Natural killer cell (primary cell): ENCODE measurements around the gene NIPAL4. TPM values are rescaled to one million over a fixed set of nuclear protein-coding genes. Genes with fewer than 3 reads are reported as not detected.
A peak's percentile ranks its signal among the peaks of the same experiment; 100 is the strongest.

ENCODE experiments used
- ATAC-seq, 3 donors: fragments of 150-1000 bp in 2 of 3; fragments of 200-7000 bp in 1 of 3; cut with Tn5 transposase; 1 replicate in 1 of 3; 2 replicates in 2 of 3; pipeline ENCODE4 v1.10.0; 2021; ENCODE audit warnings: mild to moderate bottlenecking in 2 of 3, moderate library complexity in 2 of 3
- DNase-seq, 2 donors: peaks; one replicate each; pipeline versions ENCODE4 v3.0.0 to v3.0.0-alpha.2; 2013 to 2021; ENCODE audit warnings: mixed read lengths in 1 of 2
- H3K27ac ChIP-seq: one replicate; pipeline ENCODE4 v1.5.1; 2013; ENCODE audit warnings: mild to moderate bottlenecking, low read length
- H3K27me3 ChIP-seq: one replicate; pipeline ENCODE4 v1.6.1; 2013; ENCODE audit warnings: low read length; ENCODE audit not compliant: control insufficient read depth, insufficient read depth
- H3K36me3 ChIP-seq: one replicate; pipeline ENCODE4 v1.6.1; 2013; ENCODE audit warnings: low read length; ENCODE audit not compliant: control insufficient read depth, insufficient read depth
- H3K4me1 ChIP-seq: one replicate; pipeline ENCODE4 v1.6.1; 2013; ENCODE audit warnings: low read length; ENCODE audit not compliant: control insufficient read depth, insufficient read depth
- H3K4me3 ChIP-seq: one replicate; pipeline ENCODE4 v1.5.1; 2013; ENCODE audit warnings: low read length
- H3K9me3 ChIP-seq: one replicate; pipeline ENCODE4 v1.6.1; 2013; ENCODE audit warnings: low read length; ENCODE audit not compliant: control insufficient read depth, insufficient read depth
- H3K27ac Mint-ChIP-seq, 2 donors: one replicate each; pipeline ENCODE4 v1.8.0; 2022; ENCODE audit warnings: mild to moderate bottlenecking in 2 of 2, mixed read lengths in 2 of 2, moderate library complexity in 1 of 2
- H3K27me3 Mint-ChIP-seq, 2 donors: one replicate each; pipeline ENCODE4 v1.8.0; 2022; ENCODE audit warnings: low read depth in 2 of 2, mixed read lengths in 2 of 2
- H3K36me3 Mint-ChIP-seq: one replicate; pipeline ENCODE4 v1.8.0; 2022; ENCODE audit warnings: mixed read lengths
- H3K4me1 Mint-ChIP-seq, 2 donors: one replicate each; pipeline ENCODE4 v1.8.0; 2022; ENCODE audit warnings: mixed read lengths in 2 of 2
- H3K4me3 Mint-ChIP-seq: one replicate; pipeline ENCODE4 v1.8.0; 2022; ENCODE audit warnings: mild to moderate bottlenecking, moderate library complexity, mixed read lengths
- H3K9me3 Mint-ChIP-seq, 2 donors: one replicate each; pipeline ENCODE4 v1.8.0; 2022; ENCODE audit warnings: mixed read lengths in 2 of 2
- CTCF ChIP-seq: fragments of 200-600 bp; IDR thresholded peaks from one replicate; pipeline ENCODE4 v1.8.0; 2022; ENCODE audit warnings: antibody characterized with exemption
- WGBS: methylation state at CpG from one replicate; pipeline ENCODE4 v1.1.7; 2013; ENCODE audit warnings: missing lambda C conversion rate; ENCODE audit not compliant: insufficient coverage; 5-methylcytosine and 5-hydroxymethylcytosine counted together
- intact Hi-C: fragments of 100-400 bp; cut with micrococcal nuclease; formaldehyde crosslinking; loops from one replicate; pipeline ENCODE4 v1.14.2; 2022
- total RNA-seq, 4 donors: library from RNA; stranded (reverse); fragments of 120-200 nt in 1 of 4; gene quantifications; one replicate each; pipeline versions ENCODE4 v1.2.3 to v1.2.4, GENCODE V29; 2013 to 2022

The NIPAL4 gene
- total RNA-seq, 3 donors from 2014 or later (not counting 1 experiment from before 2014, with no cell fraction given) = 0.39 to 1.3 TPM; not detected in 1

GRCh38 chr5:157469687-157470086 is 9.7 kb downstream of the NIPAL4 start:
- no peaks in the 10 kb centered on the region for H3K27me3 ChIP-seq
- H3K36me3 Mint-ChIP-seq = no peaks in the 10 kb centered on the region
- H3K4me3 Mint-ChIP-seq = no peak overlapping the region
- H3K4me1 ChIP-seq = no peaks in the 10 kb centered on the region
- no peaks in the 10 kb centered on the region for H3K36me3 ChIP-seq
- H3K27ac Mint-ChIP-seq = no peak overlapping the region
- H3K4me3 ChIP-seq = no peak overlapping the region
- H3K27me3 Mint-ChIP-seq = peaks cover 5 to 13% of the 10 kb centered on the region in 2 donors
- H3K4me1 Mint-ChIP-seq = peaks cover 0 to under 1% of the 10 kb centered on the region in 2 donors
- H3K9me3 ChIP-seq = no peaks in the 10 kb centered on the region
- TF ChIP-seq CTCF = no peak
- DNase-seq (no peak), ATAC-seq (no peak)
- intact Hi-C loops = no loop called here
- WGBS = 93% methylated on average over 7 of the region's 7 CpGs
- no peak overlapping the region for H3K27ac ChIP-seq
- H3K9me3 Mint-ChIP-seq = no peaks in the 10 kb centered on the region

- no peaks in the 10 kb centered on the region for H3K27me3 ChIP-seq
- H3K27ac Mint-ChIP-seq = no peak overlapping the region
- H3K4me1 ChIP-seq = no peaks in the 10 kb centered on the region
- no peak overlapping the region for H3K27ac ChIP-seq
- H3K36me3 Mint-ChIP-seq = no peaks in the 10 kb centered on the region
- intact Hi-C loops = no loop called here
- peaks cover 0 to 10% of the 10 kb centered on the region in 2 donors for H3K27me3 Mint-ChIP-seq
- H3K4me3 Mint-ChIP-seq = no peak overlapping the region
- no peak for ATAC-seq
- H3K4me1 Mint-ChIP-seq = no peaks in the 10 kb centered on the region
- no peak overlapping the region for H3K4me3 ChIP-seq
- no peak for TF ChIP-seq CTCF
- no peak for DNase-seq
- no peaks in the 10 kb centered on the region for H3K36me3 ChIP-seq
- no peaks in the 10 kb centered on the region for H3K9me3 ChIP-seq
- WGBS = 94% methylated on average over 1 of the region's 1 CpG
- no peaks in the 10 kb centered on the region for H3K9me3 Mint-ChIP-seq
Measured at GRCh38 chr5:157470631-157471030, 10.6 kb downstream of the NIPAL4 start.

- H3K4me3 Mint-ChIP-seq = no peak overlapping the region
- no peak overlapping the region for H3K27ac Mint-ChIP-seq
- DNase-seq = no peak
- H3K9me3 ChIP-seq = no peaks in the 10 kb centered on the region
- 100% methylated on average over 1 of the region's 1 CpG for WGBS
- peak in 1 of 3 donors; percentile 38 for ATAC-seq
- H3K27me3 Mint-ChIP-seq = peaks cover 0 to 4% of the 10 kb centered on the region in 2 donors
- H3K4me1 ChIP-seq = no peaks in the 10 kb centered on the region
- TF ChIP-seq CTCF = no peak
- H3K27me3 ChIP-seq = no peaks in the 10 kb centered on the region
- H3K36me3 Mint-ChIP-seq = no peaks in the 10 kb centered on the region
- H3K4me3 ChIP-seq = no peak overlapping the region
- H3K36me3 ChIP-seq = no peaks in the 10 kb centered on the region
- H3K27ac ChIP-seq = no peak overlapping the region
- intact Hi-C loops = no loop called here
- no peaks in the 10 kb centered on the region for H3K9me3 Mint-ChIP-seq
- H3K4me1 Mint-ChIP-seq = no peaks in the 10 kb centered on the region
Measured at GRCh38 chr5:157471709-157472108, 11.7 kb downstream of the NIPAL4 start.
